ENCODE measurements around the gene C2orf92. TPM values are rescaled to one million over a fixed set of nuclear protein-coding genes. Genes with fewer than 3 reads are reported as not detected.

C2orf92 gene
- total RNA-seq, 1 donor from 2014 or later, result 11.5 TPM

DNA sequence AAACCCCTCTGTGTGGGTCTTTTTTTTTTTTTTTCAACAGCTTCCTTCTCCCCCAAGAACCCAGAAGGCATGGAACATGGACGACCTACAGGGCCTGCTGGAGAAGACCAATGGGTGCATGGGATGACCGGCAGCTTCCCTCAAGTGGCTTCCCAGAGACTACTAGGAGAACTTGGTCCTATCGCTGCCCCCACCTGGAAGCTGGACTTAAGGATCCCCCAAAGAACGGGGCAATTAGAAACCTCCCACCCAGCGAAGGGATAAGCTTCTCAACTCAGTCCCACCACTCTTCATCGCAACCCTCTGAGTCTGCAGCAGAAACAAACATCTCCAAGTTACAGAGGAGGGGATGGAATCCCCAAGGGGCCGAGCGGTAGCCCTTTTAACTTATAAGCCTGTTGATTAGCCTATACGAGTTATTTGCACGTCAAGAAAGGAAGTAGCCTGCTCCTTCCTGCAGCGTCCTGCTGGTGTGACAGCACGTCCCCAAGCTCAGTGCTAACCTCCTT is 7.1 kb upstream of the C2orf92 start:
- Mint-ChIP-seq H3K36me3 (peaks cover 4% of the 10 kb centered on the region), H3K9me3 (no peaks in the 10 kb centered on the region), H3K27me3 (no peaks in the 10 kb centered on the region), H3K4me3 (peak overlapping the region; percentile 96), H3K4me1 (ENCODE audit: unreplicated experiment) (peaks cover 18% of the 10 kb centered on the region), H3K27ac (peak overlapping the region; percentile 97)
- DNase-seq (ENCODE audit: extremely low spot score, unreplicated experiment), result peak; percentile 61
- TF ChIP-seq CTCF (conservative IDR thresholded peaks at IDR 0.05), result no peak

DNA sequence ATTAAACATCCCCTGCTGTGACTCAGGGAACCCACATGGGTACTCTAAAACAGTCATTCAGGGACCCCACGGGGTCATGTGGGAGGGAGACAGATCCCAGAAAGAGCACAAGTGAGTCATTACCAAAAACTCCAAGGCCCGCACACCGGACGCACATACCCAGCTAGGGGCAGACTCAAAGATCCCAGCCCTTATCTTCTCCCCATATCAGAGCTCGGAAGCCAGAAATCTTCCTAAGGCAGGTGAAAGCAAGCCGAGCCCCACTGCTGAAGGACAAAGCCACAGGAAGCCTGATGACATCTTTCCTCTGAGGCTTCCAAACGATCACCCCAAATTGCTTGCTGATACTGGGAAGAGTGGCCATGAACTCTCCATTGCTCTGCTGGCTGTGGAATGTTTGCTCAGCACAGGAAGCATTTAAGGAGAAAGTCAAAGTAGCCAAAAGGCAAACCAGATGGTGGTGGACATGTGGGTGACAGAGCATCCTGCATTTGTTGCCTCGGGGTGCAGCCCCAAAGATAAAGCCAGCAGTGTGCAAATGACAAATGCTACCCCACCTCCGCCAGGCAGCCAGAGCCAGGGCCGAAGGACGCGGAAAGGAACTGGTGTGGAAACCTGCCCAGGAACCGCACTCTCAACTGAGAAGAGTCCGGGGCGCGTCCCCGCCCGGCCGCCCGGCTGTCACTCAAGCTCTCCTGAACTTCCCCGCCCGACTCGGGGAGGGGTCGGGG is 6.5 kb upstream of the C2orf92 start:
- H3K27me3 Mint-ChIP-seq, result no peaks in the 10 kb centered on the region
- H3K36me3 Mint-ChIP-seq, result peaks cover 4% of the 10 kb centered on the region
- peak overlapping the region; percentile 97 for H3K27ac Mint-ChIP-seq
- H3K4me1 Mint-ChIP-seq (ENCODE audit: unreplicated experiment), result peaks cover 18% of the 10 kb centered on the region
- no peak for TF ChIP-seq CTCF (conservative IDR thresholded peaks at IDR 0.05)
- DNase-seq (ENCODE audit: extremely low spot score, unreplicated experiment), result peak; percentile 76
- H3K4me3 Mint-ChIP-seq, result peak overlapping the region; percentile 96
- no peaks in the 10 kb centered on the region for H3K9me3 Mint-ChIP-seq

- DNase-seq (ENCODE audit: extremely low spot score, unreplicated experiment), result no peak
- Mint-ChIP-seq H3K4me1 (ENCODE audit: unreplicated experiment) (peaks cover 18% of the 10 kb centered on the region), H3K27me3 (no peaks in the 10 kb centered on the region), H3K9me3 (no peaks in the 10 kb centered on the region), H3K36me3 (no peaks in the 10 kb centered on the region), H3K27ac (peak overlapping the region; percentile 97), H3K4me3 (peak overlapping the region; percentile 96)
- TF ChIP-seq CTCF (conservative IDR thresholded peaks at IDR 0.05), result no peak
Observed at GRCh38 chr2:97663626-97663961, 5.9 kb upstream of the C2orf92 start.

DNA sequence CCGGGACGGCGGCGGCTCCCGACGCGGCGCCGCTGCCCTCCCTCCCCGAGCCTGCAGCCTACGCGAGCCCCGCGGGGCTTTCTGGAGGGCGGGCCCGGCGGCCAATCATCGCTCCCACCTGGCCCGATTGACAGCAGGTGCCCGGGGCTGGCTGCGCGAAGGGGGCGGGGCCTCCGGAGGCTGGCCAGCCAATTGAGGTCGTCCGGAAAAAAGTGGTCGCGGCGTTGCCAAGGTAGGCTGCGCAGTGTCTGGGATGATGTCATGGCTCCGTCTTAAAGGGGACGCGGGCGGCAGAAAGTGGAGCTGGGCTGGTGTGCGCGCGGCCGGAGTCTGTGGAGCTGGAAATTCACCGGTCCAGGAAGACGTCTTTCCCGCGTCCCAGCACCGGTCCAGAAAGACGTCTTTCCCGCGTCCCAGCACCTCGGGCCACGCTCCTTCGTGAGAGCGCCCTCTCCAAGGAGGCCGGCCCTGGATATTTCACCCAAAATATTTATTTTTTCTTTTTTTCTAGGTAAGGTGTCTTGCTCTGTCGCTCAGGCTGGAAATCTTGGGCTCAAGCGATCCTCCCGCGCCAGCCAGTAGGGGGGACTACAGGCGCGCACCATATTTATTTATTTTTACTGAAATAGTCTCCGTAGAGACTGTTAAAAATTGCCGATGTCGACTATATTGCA is 5.4 kb upstream of the C2orf92 start, which contains the start of gene ACTR1B:
ACTR1B (minus strand) TSS at position 83 of the 674 bp plus-strand sequence. CDS start 154 bp downstream, outside the sequence.
- DNase-seq (ENCODE audit: extremely low spot score, unreplicated experiment), result peak; percentile 98
- Mint-ChIP-seq H3K4me3 (peak within 1 kb of the TSS; percentile 97), H3K9me3 (no peaks in the 10 kb centered on the region), H3K36me3 (no peaks in the 10 kb centered on the region), H3K27ac (peak within 1 kb of the TSS; percentile 98), H3K4me1 (ENCODE audit: unreplicated experiment) (peaks cover 18% of the 10 kb centered on the region), H3K27me3 (no peaks in the 10 kb centered on the region)
- TF ChIP-seq CTCF (conservative IDR thresholded peaks at IDR 0.05), result peak; percentile 80

GRCh38 chr2:97664636-97664970 is 4.9 kb upstream of the C2orf92 start:
- TF ChIP-seq CTCF (conservative IDR thresholded peaks at IDR 0.05), result no peak
- peaks cover 18% of the 10 kb centered on the region for H3K4me1 Mint-ChIP-seq (ENCODE audit: unreplicated experiment)
- DNase-seq (ENCODE audit: extremely low spot score, unreplicated experiment), result no peak
- H3K4me3 Mint-ChIP-seq, result peak overlapping the region; percentile 97
- peak overlapping the region; percentile 98 for H3K27ac Mint-ChIP-seq
- no peaks in the 10 kb centered on the region for H3K36me3 Mint-ChIP-seq
- no peaks in the 10 kb centered on the region for H3K9me3 Mint-ChIP-seq
- H3K27me3 Mint-ChIP-seq, result no peaks in the 10 kb centered on the region
